GM18526 (cell line): Measurements from ENCODE around the gene SLC18A2.

Experiments
- POLR2A ChIP-seq: IDR thresholded peaks from 3 replicates; pipeline ENCODE4 v1.6.1; 2011; ENCODE audit not compliant: insufficient read length; ENCODE audit errors: extremely low read depth

Gene SLC18A2

DNA sequence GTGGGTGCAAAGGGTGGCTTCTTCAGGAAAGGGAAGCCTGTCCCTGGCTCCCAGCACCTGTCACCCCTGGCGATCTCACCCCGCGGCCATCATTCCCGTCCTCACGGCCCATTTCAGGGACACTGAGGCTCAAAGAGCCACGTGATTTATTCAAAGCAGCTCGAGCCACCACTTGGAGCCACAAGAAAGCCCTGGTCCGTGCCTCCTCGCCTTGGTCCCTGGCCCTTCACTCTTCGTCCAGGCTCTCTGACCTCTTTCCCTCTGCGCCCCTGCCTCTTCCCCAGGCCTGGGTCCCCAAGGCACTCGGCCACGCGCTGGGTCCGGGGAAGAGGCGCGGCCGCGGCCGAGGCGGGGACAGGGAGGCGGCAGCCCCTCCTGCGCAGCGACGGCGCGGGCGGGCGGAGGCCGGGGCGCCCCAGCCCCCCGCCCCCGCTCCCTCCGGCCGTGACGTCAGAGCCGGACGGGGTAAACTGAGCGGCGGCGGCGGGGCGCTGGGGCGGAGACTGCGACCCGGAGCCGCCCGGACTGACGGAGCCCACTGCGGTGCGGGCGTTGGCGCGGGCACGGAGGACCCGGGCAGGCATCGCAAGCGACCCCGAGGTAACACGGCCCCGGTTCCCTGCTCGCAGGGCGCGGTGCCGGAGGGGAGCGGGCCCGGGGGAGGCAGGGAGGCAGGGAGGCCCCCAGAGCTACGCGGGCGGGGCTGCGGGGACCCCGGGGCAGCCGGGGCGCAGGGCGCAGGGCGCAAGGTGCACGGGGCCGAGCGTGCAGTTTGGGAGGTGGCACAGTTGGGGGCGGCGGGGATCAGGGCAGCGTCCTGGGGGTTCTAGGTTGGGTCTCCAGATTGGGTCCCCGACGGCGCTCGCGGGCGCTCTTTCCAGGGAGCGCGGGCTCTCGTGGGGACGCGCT is at the start of gene SLC18A2:
SLC18A2 (plus strand) TSS at position 494 of the 909 bp plus-strand sequence. CDS start 580 bp downstream, outside the sequence.
- no peak for TF ChIP-seq POLR2A

DNA sequence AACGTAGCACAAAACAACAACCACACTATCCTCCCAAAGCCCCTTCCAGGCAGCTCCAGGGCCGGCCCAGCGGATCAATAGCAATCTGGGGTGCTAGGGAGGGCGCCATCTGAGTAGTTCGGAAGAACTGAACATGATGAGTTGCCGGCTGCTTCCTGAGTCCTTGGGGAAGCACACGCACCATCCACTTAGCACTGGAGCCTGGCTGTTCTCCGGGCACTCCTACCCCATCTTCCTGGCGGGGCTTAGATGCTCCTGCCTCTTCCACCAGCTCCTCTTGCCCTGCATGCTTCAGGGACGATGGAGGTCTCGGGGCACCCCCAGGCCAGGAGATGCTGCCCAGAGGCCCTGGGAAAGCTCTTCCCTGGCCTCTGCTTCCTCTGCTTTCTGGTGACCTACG is 43.7 kb upstream of the SLC18A2 start, which contains the start of gene KCNK18:
KCNK18 (plus strand) TSS at position 301 of the 400 bp plus-strand sequence; CDS start at position 301, 0 bp downstream.
- TF ChIP-seq POLR2A, result no peak

DNA sequence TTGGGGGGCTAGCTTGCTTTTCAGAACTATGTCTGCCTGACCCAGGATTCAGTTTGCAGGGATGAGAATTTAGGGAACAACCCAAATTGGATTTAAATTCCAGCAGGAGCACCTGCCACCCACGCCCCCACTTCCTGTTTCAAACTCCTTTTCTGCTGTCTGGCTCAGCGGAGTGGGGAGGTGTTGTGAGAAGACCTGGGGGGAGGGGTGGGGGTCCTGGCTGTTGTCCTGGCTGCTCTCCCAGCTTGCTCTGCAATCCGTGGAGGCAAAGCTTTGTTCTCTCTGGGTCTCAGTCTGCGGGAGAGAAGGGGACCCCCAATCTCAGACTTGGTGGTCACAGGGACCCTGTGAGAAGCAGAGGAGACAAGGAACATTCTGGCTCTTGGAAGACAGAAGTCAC is 42.8 kb upstream of the SLC18A2 start:
- TF ChIP-seq POLR2A, result no peak

DNA sequence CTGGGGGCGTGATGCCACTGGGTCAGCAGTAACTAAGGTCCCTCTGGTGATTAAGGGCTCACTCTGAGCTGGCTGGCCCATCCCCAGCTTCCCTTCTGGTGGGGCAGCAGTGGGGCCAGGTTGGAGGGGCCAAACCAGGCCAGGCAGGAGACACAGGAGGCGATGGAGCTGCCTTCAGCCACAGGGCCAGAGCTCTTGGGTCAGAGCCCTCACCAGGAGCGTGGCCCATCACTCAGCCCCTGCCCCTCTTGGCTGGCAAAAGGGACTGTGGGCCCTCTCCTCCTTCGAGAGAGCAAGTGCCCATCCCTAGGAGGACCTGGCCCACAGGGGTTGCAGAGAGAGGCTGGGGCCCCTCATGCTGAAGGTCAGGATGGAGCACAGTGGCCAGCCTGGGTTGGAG is 39.1 kb upstream of the SLC18A2 start:
- TF ChIP-seq POLR2A, result no peak

DNA sequence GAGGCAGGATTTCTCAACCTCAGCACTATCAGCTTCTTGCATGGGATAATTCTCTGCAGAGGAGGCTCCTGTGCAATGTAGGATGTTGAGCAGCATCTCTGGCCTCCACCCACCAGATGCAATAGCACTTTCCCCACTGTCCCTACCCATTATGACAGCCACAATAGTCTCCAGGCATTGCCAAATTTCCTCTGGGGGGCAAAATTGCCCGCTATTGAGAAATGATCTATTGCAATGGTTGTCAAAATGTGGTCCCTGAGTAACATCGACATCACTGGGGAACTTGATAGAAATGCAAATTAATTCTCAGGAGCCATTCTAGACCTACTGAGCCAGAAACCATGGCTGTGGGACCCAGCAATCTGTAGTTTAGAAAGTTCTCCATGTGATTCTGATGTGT is 36.6 kb upstream of the SLC18A2 start:
- no peak for TF ChIP-seq POLR2A

DNA sequence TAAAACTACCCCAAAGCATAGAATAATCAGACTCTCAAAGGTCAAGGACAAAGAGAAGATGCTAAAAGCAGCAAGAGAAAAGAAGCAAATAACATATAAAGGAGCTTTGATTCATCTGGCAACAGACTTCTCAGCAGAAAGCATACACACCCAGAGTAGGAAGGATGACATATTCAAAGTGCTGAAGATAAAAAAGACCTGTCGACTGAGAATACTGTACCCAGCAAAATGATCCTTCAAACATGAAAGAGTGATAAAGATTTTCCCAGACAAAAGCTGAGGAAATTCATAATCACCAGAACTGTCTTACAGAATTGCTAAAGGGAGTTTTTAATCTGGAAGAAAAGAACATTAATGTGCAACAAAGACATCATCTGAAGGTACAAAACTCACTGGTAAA is 28.7 kb upstream of the SLC18A2 start:
- no peak for TF ChIP-seq POLR2A

DNA sequence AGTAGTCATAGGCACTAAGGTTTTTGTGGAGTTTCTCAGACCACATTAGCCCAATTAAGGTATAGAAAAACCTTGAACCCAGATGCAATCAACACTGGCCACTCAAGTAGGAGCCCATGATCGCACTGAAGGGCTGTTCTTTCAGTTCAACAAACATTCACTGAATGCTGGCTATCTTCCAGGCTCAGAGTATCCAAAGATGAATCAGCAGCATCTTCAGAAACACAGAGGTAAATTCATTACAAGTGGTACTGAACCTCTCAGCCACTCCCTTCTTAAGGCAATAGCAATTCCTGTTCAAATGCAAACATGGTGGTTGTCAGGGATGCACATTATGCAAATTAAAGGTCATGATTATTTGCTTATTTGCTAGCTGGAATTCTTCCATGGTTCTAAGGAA is 26.5 kb upstream of the SLC18A2 start:
- no peak for TF ChIP-seq POLR2A

DNA sequence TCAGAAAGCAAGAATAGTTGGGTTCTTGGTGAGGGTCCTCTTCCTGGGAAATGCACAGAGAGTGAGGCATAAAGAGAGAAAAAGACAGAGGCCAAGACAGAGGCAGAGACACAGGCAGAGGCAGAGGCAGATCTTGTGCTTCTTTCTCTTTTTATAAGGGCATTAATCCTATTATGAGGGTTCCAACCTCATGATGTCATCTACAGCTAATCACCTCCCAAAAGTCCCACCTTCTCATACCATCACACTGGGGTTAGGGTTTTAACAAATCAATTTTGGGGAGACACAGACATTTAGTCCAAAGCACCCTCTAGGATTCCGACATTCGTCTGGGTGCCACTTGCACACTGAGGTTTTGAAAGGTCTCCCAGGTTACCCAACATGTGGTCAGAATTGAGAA is 25.8 kb upstream of the SLC18A2 start:
- TF ChIP-seq POLR2A, result no peak

DNA sequence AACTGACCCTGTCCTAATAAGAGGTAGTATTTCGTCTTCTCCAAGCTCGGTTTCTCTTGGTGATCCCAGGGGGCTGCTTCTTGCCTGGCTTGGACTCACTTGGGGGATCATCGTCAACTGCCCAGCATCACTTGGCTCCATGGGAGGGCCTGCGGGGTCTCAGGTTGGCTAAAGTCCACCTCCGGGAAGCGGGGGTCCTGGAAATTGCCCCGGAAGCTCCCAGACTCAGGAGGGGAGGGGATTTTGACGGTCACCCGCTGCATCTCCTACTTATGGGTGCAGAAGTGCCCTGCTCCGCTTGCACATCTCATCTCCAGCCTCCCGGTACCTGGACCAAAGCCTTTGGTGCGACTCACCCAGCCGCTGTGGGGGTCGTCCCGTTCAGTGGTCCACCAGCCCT is 24.9 kb upstream of the SLC18A2 start:
- no peak for TF ChIP-seq POLR2A

DNA sequence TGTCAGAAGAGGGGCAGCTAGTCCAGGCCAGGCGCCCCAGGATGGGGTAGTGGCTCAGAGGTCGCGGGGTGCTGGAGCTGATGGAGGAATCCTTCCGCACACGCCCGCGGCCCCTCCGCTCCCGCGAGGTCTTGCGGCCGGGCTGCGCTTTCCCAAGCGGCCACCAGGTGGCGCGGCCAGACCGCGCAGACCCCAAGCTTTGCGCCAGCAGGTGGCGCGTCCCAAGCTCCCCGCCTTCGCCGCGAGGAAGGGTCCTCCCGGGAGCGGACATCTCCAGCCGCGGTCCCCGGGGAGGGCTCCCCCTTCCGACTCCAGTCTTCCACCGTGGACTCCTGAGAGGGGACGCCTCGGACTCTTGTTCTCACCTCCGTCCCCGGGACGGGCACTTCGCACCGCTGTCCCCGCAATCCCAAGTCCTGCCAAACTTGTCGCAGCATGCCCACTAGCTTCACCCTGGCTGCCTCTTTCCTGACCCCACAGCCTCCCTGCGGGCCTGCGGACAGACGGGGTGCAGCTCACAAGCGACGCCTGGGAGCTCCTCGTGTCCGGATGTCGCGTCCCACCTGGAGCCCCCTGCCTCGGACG is 24.2 kb upstream of the SLC18A2 start:
- TF ChIP-seq POLR2A, result no peak

DNA sequence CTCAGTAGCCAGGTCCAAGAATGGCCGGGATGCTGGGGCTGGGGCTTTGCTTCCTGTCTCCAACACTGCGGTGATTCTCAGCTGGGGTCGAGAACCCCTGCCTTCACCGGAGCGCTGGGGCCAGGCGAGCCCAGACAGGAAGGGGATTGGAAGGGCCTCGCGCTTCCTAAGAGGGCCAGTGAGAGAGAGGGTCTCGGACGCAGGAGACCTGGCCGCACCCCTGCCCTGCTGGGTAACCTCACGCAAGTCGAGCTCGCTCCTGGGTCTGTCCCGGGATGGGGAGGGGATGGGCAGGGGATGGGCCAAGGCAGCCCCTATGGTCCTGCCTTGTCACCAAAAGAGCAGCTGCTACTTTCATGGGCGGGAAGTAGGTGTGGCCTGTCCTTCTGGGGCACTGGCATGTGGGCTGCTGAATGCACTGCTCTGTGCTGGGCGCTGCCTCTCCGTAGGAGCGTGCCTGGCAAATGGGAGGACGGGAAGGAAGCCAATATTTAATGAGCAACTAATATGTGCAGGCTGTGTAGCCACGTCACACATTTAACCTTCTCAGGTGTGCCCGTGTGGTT is 23.6 kb upstream of the SLC18A2 start:
- no peak for TF ChIP-seq POLR2A

DNA sequence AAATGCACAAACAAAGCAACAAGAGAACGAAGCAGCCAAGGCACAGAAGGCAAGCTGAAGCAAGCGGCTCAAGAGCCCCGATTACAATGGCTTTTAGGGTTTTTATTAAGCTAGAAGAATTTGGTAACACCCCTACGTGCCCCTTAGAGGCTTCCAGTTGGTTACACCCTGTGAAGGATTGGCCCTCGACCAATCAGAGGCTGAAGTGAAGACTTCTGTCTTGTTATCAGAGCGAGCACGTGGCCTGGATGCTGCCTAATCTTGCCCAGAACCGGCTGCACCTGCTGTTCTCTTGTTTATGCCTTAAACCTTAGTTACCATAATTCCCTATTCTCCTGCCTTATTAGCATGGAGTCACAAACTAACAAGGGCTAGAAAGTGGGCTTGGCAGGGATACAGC is 22.3 kb upstream of the SLC18A2 start:
- TF ChIP-seq POLR2A, result no peak

DNA sequence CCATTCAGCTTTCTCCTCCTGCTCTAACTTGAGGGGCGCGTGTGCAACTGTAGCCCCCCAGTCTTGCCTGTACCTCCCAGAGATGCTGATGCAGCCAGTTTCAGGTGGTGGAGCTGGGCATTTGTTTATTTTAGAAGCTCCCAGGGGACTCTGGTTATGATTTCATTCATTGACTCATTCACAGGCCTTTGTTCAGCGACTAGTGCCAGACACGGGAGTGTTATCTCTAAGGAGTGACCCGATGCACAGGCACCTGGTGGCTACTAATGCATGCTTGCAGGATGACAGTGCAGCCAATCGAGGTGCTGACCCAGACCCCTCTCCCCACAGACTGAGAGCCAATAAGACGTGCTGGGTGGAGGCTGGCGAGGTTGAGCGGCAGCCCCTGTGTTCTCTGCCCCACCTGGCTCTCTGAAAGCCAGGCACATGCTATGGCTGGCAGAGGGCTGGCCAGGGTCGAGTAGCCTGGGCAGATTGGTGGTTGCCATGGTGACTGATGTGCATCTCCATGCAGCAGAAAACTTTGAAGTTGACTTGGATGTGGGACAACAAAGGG is 19.7 kb upstream of the SLC18A2 start:
- TF ChIP-seq POLR2A, result no peak

DNA sequence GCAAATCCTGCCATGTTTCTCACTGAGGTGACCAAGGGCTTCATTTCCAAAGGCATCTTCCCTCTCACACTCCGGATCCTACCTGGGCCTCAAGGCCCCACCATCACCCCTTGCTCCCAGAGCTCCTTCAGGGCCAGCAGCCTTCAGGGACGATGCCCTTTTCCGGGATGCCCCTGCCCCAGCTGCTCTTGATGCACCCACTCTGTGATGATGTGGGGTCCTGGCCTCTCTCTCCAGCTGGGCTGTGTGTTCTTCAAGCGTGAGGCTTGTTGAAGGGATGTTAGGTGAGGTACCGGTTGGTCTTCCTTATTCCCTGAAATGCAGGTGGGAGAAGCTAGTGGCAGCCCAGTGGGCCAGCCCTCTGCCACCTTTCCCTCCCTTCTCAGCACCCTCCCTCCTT is 18.4 kb upstream of the SLC18A2 start:
- TF ChIP-seq POLR2A, result no peak

DNA sequence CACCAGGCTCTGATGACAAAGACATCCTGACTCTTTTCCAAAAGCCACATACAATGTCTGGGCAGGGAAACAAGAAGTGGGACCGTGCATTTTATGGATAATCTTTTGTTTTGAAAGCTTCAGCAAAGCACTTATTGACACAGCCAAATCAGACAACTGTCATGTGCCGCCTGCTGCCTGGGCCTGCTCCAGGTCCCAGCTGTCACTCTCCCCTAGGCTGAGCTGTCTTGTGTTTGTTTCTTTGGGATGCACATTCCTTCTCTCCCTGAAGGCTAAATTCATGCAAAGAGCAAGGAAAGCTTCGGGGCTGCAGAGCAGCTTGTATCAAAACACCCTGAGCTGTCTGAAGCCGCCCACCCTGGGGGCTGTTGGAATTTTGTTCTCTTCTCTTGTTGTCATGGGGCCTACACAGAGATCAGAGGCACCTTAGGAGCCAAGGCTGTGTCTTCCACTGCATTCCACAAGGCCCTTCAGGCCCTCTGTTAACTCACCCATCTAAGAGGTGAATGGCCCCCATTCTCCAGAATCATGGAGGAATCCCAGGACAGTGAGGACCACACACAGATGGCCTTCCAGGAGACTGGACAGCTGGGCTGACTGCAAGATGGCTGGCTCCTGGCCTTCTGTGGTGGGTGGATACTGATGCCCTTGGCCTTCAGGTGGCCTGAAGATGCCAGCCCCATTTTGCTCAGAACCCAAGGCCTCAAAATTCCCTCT is 17.8 kb upstream of the SLC18A2 start:
- no peak for TF ChIP-seq POLR2A
